ENCODE results near the gene AUNIP. TPM values are rescaled to one million over a fixed set of nuclear protein-coding genes. Genes with fewer than 3 reads are reported as not detected.
A peak's percentile ranks its signal among the peaks of the same experiment; 100 is the strongest.

AUNIP gene
- total and polyA plus RNA-seq, 2 experiments from 2014 or later, result 2.2 to 2.3 TPM

DNA sequence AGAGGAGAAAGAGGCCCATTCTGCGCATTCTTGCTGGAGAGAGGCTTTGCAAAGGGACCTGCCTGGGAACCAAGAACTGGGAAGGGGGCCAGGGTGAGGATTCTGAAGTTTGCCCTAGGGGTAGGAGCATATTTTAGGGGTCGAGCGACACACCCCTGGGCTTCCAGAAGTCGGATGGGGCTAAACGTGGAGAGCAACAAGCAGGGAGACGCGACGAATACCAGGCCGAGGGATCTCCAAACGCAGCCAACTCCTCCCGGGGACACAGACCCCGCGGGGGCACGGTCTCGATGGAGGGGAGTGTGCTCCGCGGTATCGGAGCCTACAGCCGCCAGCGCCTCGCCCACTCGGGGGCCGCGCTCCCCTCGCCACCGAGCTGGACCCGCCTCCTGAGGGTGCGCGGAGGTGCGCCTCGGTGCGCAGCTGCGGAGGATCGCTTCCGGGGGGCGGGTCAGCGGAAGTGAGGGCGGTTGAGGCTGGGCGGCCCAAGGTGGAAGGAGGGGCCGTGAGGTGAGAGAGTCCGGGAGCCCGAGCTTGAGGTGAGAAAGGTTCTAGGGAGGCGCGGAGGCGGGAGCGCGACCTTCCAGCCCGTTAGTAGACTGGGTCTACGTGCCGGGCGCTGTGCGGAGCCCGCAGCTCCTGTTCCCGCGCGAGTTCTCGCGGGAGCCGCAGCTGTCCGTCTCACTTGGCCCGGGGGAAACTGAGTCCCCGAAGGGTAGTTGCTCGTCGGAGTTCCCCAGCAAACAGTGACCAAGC is 39.6 kb downstream of the AUNIP start, which contains the start of gene MTFR1L:
Gene MTFR1L, plus strand, starts transcription at position 464 of the 756 bp plus-strand sequence. CDS start 3,151 bp downstream, outside the sequence.
- H3K27ac ChIP-seq, result peak within 1 kb of the TSS; percentile 61
- in situ Hi-C loops (cut with MboI), result loop anchor here (10.0 to 25.0 kb wide), 2 partner anchors 175 to 582 kb away; partner anchors contain the start of genes PAFAH2, RSRP1 and SYF2

DNA sequence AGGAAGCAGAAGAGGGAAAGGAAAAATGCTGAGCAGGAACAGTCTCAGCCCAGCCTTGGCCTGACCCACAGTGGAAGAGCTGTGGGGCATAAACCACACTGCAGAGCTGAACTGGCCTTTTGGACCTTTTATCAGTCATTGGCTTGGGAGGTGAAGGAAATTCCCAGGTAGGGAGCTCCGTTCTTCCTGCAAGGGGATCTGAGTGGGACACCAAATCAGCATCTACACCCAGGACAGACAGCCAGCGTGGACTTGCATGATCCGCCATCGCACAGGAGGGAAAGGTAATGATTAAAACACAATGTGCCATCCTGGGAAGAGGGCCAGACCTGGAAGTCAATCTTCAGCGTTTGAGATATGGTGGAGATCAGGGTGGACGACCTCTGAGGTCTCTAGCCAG is 40.7 kb downstream of the AUNIP start:
- Histone ChIP-seq H3K4me3 (peak overlapping the region; percentile 82), H4K20me1 (ENCODE audit: insufficient read depth) (no peaks in the 10 kb centered on the region), H3K4me2 (ENCODE audit: unreplicated experiment) (peak overlapping the region; percentile 89), H3K9ac (peak overlapping the region; percentile 83), H3K27ac (peak overlapping the region; percentile 61), H3K4me1 (ENCODE audit: insufficient read depth) (peaks cover 25% of the 10 kb centered on the region), H3K9me2 (ENCODE audit: insufficient read depth) (no peaks in the 10 kb centered on the region), H3K27me3 (replicated peaks; ENCODE audit: insufficient read depth) (no peaks in the 10 kb centered on the region), H3K36me3 (ENCODE audit: low read depth) (no peaks in the 10 kb centered on the region), H3K79me2 (ENCODE audit: insufficient read depth) (peaks cover 38% of the 10 kb centered on the region), H3F3A (ENCODE audit: insufficient read depth) (peaks cover 18% of the 10 kb centered on the region), H2AFZ (peak overlapping the region; percentile 84), H3K9me3 (ENCODE audit: low read depth) (no peaks in the 10 kb centered on the region)
- peak; percentile 29 for DNase-seq
- in situ Hi-C loops (cut with MboI), result loop anchor here (25.0 kb wide), 1 partner anchor 581 kb away; the partner anchor contains the start of genes RSRP1 and SYF2
- 13 to 16% methylated on average over 6 of the region's 6 CpGs for WGBS, 2 experiments (ENCODE audit: low coverage in 1 of 2, low lambda C conversion rate in 2 of 2, missing lambda C conversion rate in 2 of 2)
- TF ChIP-seq EZH2phosphoT487 (IDR thresholded peaks at IDR 0.05; ENCODE audit: insufficient read depth, low read depth) (no peak), EZH2 (IDR thresholded peaks at IDR 0.05; ENCODE audit: insufficient read depth, poor library complexity, severe bottlenecking) (no peak)

More for the DNA sequence above, 39.6 kb downstream of the AUNIP start, which contains the start of gene MTFR1L:
- H3K4me2 ChIP-seq (ENCODE audit: unreplicated experiment), result peak within 1 kb of the TSS; percentile 89
- H3K4me3 ChIP-seq, result peak within 1 kb of the TSS; percentile 82
- no peaks in the 10 kb centered on the region for H3K9me3 ChIP-seq (ENCODE audit: low read depth)
- TF ChIP-seq EZH2 (IDR thresholded peaks at IDR 0.05; ENCODE audit: insufficient read depth, poor library complexity, severe bottlenecking), result no peak
- TF ChIP-seq EZH2phosphoT487 (IDR thresholded peaks at IDR 0.05; ENCODE audit: insufficient read depth, low read depth), result no peak
- WGBS, 2 experiments (ENCODE audit: low coverage in 1 of 2, low lambda C conversion rate in 2 of 2, missing lambda C conversion rate in 2 of 2), result 1% methylated on average over 60 to 61 of the region's 64 CpGs
- no peaks in the 10 kb centered on the region for H3K27me3 ChIP-seq (replicated peaks; ENCODE audit: insufficient read depth)
- H3K9me2 ChIP-seq (ENCODE audit: insufficient read depth), result no peaks in the 10 kb centered on the region
- no peaks in the 10 kb centered on the region for H4K20me1 ChIP-seq (ENCODE audit: insufficient read depth)
- H3K9ac ChIP-seq, result peak within 1 kb of the TSS; percentile 83
- peak within 1 kb of the TSS; percentile 84 for H2AFZ ChIP-seq
- peaks cover 25% of the 10 kb centered on the region for H3K4me1 ChIP-seq (ENCODE audit: insufficient read depth)
- H3K79me2 ChIP-seq (ENCODE audit: insufficient read depth), result peaks cover 49% of the 10 kb centered on the region
- H3K36me3 ChIP-seq (ENCODE audit: low read depth), result no peaks in the 10 kb centered on the region
- peak; percentile 88 for DNase-seq
- H3F3A ChIP-seq (ENCODE audit: insufficient read depth), result peaks cover 18% of the 10 kb centered on the region

DNA sequence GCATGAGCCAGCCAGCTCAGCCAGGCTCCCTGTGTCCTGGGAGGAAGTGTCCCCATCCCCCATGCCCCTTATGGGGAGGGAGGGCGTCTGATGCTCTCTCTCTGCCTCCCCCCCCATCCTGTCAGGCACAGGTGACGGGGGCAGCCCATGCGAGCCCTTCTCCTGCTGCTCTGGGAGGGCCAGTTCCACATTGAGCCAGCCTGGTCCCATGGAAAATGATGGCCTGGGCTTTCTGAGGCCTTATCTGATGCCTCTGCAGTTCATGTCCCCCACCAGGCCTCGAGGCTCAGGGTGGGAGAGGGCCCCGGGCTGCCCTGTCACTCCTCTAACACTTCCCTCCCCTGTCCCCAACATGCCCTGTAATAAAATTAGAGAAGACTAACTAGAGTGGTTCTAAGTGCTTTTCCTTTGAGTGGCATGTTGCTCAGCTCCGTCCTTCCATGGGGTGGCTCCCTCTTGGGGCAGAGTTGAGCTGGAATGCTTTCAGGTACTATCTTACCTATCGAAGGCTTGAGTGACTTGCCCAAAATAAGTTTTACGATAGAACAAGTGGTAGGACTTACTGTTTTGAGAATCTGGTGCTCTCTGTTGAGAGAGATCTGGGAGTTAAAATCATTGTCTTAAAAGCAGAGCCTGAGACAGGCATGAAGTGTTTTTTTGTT is 41.3 kb downstream of the AUNIP start:
- peak overlapping the region; percentile 61; the same call in 1 of the 2 replicates for H3K27ac ChIP-seq
- H2AFZ ChIP-seq, result peak overlapping the region; percentile 84; the same call in 1 of the 2 replicates
- H3K4me3 ChIP-seq, result peak overlapping the region; percentile 82; the same call in 1 of the 2 replicates
- H3K36me3 ChIP-seq (ENCODE audit: low read depth), result no peaks in the 10 kb centered on the region
- no peaks in the 10 kb centered on the region for H3K9me2 ChIP-seq (ENCODE audit: insufficient read depth)
- peaks cover 18% of the 10 kb centered on the region for H3F3A ChIP-seq (ENCODE audit: insufficient read depth)
- peak overlapping the region; percentile 83 for H3K9ac ChIP-seq
- no peaks in the 10 kb centered on the region for H3K27me3 ChIP-seq (replicated peaks; ENCODE audit: insufficient read depth)
- peaks cover 25% of the 10 kb centered on the region for H3K4me1 ChIP-seq (ENCODE audit: insufficient read depth)
- H3K79me2 ChIP-seq (ENCODE audit: insufficient read depth), result peaks cover 32% of the 10 kb centered on the region
- TF ChIP-seq EZH2 (IDR thresholded peaks at IDR 0.05; ENCODE audit: insufficient read depth, poor library complexity, severe bottlenecking) (no peak), EZH2phosphoT487 (IDR thresholded peaks at IDR 0.05; ENCODE audit: insufficient read depth, low read depth) (no peak)
- peak overlapping the region; percentile 89 for H3K4me2 ChIP-seq (ENCODE audit: unreplicated experiment)
- no peaks in the 10 kb centered on the region for H3K9me3 ChIP-seq (ENCODE audit: low read depth)
- DNase-seq, result no peak
- 51 to 57% methylated on average over 8 of the region's 8 CpGs for WGBS, 2 experiments (ENCODE audit: low coverage in 1 of 2, low lambda C conversion rate in 2 of 2, missing lambda C conversion rate in 2 of 2)
- no peaks in the 10 kb centered on the region for H4K20me1 ChIP-seq (ENCODE audit: insufficient read depth)
- in situ Hi-C loops (cut with MboI), result loop anchor here (25.0 kb wide), 1 partner anchor 581 kb away; the partner anchor contains the start of genes RSRP1 and SYF2

DNA sequence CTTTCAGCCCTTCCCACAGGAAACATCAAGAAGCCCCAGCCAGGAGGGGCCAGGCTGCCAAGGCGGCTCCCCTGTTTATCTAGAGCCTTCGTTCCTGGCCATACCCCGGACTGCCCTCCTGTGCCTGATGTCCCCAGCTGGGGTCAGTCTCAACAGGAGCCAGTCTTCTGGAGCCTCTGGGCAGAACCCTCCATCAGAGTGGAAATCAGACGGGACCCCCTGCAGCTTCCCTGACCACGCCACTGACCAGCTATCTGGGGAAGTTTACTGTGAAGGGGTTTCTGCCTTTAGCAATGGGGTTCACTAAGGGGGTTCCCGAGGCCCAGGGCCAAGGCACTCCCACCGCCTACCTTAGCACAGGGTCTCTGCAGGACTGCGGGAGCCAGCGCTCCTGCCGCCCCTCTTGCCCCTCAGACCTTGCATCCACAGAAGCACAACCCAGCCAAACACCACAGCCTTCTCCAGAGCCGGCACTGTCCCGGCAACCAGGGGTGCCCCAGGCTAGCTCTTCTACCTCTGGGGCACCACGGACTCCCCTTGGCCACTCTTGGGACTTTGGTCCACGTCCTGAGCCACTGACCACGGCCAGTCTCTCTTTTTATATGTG is 43.0 kb downstream of the AUNIP start:
- no peaks in the 10 kb centered on the region for H3K27me3 ChIP-seq (replicated peaks; ENCODE audit: insufficient read depth)
- peaks cover 15% of the 10 kb centered on the region for H3K79me2 ChIP-seq (ENCODE audit: insufficient read depth)
- H3K4me1 ChIP-seq (ENCODE audit: insufficient read depth), result peaks cover 18% of the 10 kb centered on the region
- no peak overlapping the region for H2AFZ ChIP-seq
- TF ChIP-seq EZH2phosphoT487 (IDR thresholded peaks at IDR 0.05; ENCODE audit: insufficient read depth, low read depth), result no peak
- TF ChIP-seq EZH2 (IDR thresholded peaks at IDR 0.05; ENCODE audit: insufficient read depth, poor library complexity, severe bottlenecking), result no peak
- no peak overlapping the region for H3K27ac ChIP-seq
- no peaks in the 10 kb centered on the region for H3K9me3 ChIP-seq (ENCODE audit: low read depth)
- peaks cover 16% of the 10 kb centered on the region for H3F3A ChIP-seq (ENCODE audit: insufficient read depth)
- H3K9me2 ChIP-seq (ENCODE audit: insufficient read depth), result no peaks in the 10 kb centered on the region
- H3K9ac ChIP-seq, result no peak overlapping the region
- DNase-seq, result no peak
- H4K20me1 ChIP-seq (ENCODE audit: insufficient read depth), result no peaks in the 10 kb centered on the region
- WGBS, 2 experiments (ENCODE audit: low coverage in 1 of 2, low lambda C conversion rate in 2 of 2, missing lambda C conversion rate in 2 of 2), result 91 to 92% methylated on average over 15 of the region's 15 CpGs
- no peaks in the 10 kb centered on the region for H3K36me3 ChIP-seq (ENCODE audit: low read depth)
- no peak overlapping the region for H3K4me2 ChIP-seq (ENCODE audit: unreplicated experiment)
- H3K4me3 ChIP-seq, result no peak overlapping the region
- in situ Hi-C loops (cut with MboI), result loop anchor here (25.0 kb wide), 1 partner anchor 579 kb away; the partner anchor contains the start of genes RSRP1 and SYF2

Measured in GM23248 (cell line).